Neural cell (in vitro differentiated cells): ENCODE measurements around the gene PACS1. TPM values are rescaled to one million over a fixed set of nuclear protein-coding genes. Genes with fewer than 3 reads are reported as not detected.

ENCODE experiments used
- H2AFZ ChIP-seq: fragments of 200-600, 300-800 bp; sonication (generic), shearing (Covaris generic); 2 replicates; pipeline ENCODE4 v1.6.0; 2014; ENCODE audit warnings: low read depth, mild to moderate bottlenecking, antibody characterized with exemption, low read length, moderate library complexity
- H3F3A ChIP-seq: fragments of 200-600 bp; shearing (Covaris generic); 2 replicates; pipeline ENCODE4 v1.6.1; 2016; ENCODE audit warnings: mild to moderate bottlenecking, moderate library complexity, mixed read lengths, antibody characterized with exemption, low read length; ENCODE audit not compliant: insufficient read depth, poor library complexity, severe bottlenecking
- H3K27ac ChIP-seq: fragments of 200-600, 300-800 bp; sonication (generic), shearing (Covaris generic); 2 replicates; pipeline ENCODE4 v1.5.1; 2014; ENCODE audit warnings: mild to moderate bottlenecking, low read length, moderate library complexity
- H3K27me3 ChIP-seq: fragments of 300-800, 200-600 bp; sonication (generic), shearing (Covaris generic); 2 replicates; pipeline ENCODE4 v1.6.0; 2014; ENCODE audit warnings: mild to moderate bottlenecking, low read depth, low read length, moderate library complexity; ENCODE audit not compliant: insufficient read depth
- H3K36me3 ChIP-seq: fragments of 300-800, 200-600 bp; sonication (generic), shearing (Covaris generic); 2 replicates; pipeline ENCODE4 v1.5.1; 2014; ENCODE audit warnings: mild to moderate bottlenecking, antibody characterized with exemption, low read length, moderate library complexity; ENCODE audit not compliant: insufficient read depth
- H3K4me2 ChIP-seq: fragments of 300-800, 200-600 bp; sonication (generic), shearing (Covaris generic); 2 replicates; pipeline ENCODE4 v1.6.0; 2014; ENCODE audit warnings: mild to moderate bottlenecking, low read length
- H3K4me3 ChIP-seq: fragments of 300-800, 200-600 bp; sonication (generic), shearing (Covaris generic); 2 replicates; pipeline ENCODE4 v1.5.1; 2014; ENCODE audit warnings: mild to moderate bottlenecking, low read length, moderate library complexity
- H3K79me2 ChIP-seq: fragments of 200-600 bp; shearing (Covaris generic); replicated peaks from 2 replicates; pipeline ENCODE4 v1.6.0; 2014; ENCODE audit warnings: mild to moderate bottlenecking, low read length, moderate library complexity; ENCODE audit not compliant: insufficient read depth
- H3K9ac ChIP-seq: fragments of 300-800, 200-600 bp; sonication (generic), shearing (Covaris generic); 2 replicates; pipeline ENCODE4 v1.6.1; 2016; ENCODE audit warnings: mild to moderate bottlenecking, low read length, mixed read lengths
- H3K9me2 ChIP-seq: fragments of 200-600 bp; shearing (Covaris generic); 2 replicates; pipeline ENCODE4 v1.6.1; 2016; ENCODE audit warnings: mild to moderate bottlenecking, low read length, mixed read lengths; ENCODE audit not compliant: insufficient read depth
- H3K9me3 ChIP-seq: fragments of 200-600, 300-800 bp; sonication (generic), shearing (Covaris generic); 2 replicates; pipeline ENCODE4 v1.6.1; 2016; ENCODE audit warnings: mild to moderate bottlenecking, mixed run types, low read length, moderate library complexity, mixed read lengths
- H4K20me1 ChIP-seq: fragments of 200-600 bp; shearing (Covaris generic); 2 replicates; pipeline ENCODE4 v1.6.1; 2016; ENCODE audit warnings: mild to moderate bottlenecking, mixed run types; ENCODE audit not compliant: insufficient read depth
- CTCF ChIP-seq: fragments of 450-650 bp; IDR thresholded peaks from 2 replicates; pipeline ENCODE4 v1.5.1; 2014; ENCODE audit warnings: antibody characterized with exemption, mild to moderate bottlenecking, moderate library complexity; ENCODE audit not compliant: poor library complexity, severe bottlenecking
- EP300 ChIP-seq: fragments of 450-650 bp; conservative IDR thresholded peaks from 2 replicates; pipeline ENCODE4 v1.6.1; 2014; ENCODE audit warnings: antibody characterized with exemption, mild to moderate bottlenecking, moderate library complexity; ENCODE audit not compliant: poor library complexity, severe bottlenecking
- EZH2 ChIP-seq: fragments of 200-600, 300-800 bp; shearing (Covaris generic), sonication (generic); IDR thresholded peaks from 2 replicates; pipeline ENCODE4 v1.6.1; 2014; ENCODE audit warnings: antibody characterized with exemption, low read length, borderline replicate concordance, mild to moderate bottlenecking; ENCODE audit not compliant: insufficient read depth, poor library complexity, severe bottlenecking
- MXI1 ChIP-seq: fragments of 450-650 bp; conservative IDR thresholded peaks from 2 replicates; pipeline ENCODE4 v1.6.1; 2014; ENCODE audit warnings: antibody characterized with exemption, mild to moderate bottlenecking; ENCODE audit not compliant: poor library complexity, severe bottlenecking
- POLR2AphosphoS5 ChIP-seq: IDR thresholded peaks from 2 replicates; pipeline ENCODE4 v1.6.1; 2012
- RAD21 ChIP-seq: fragments of 450-650 bp; conservative IDR thresholded peaks from 2 replicates; pipeline ENCODE4 v1.6.1; 2014; ENCODE audit warnings: antibody characterized with exemption, mild to moderate bottlenecking, moderate library complexity
- SMC3 ChIP-seq: fragments of 450-650 bp; conservative IDR thresholded peaks from 2 replicates; pipeline ENCODE4 v1.6.1; 2014; ENCODE audit warnings: antibody characterized with exemption, mild to moderate bottlenecking, moderate library complexity; ENCODE audit not compliant: poor library complexity
- TAF1 ChIP-seq: IDR thresholded peaks from 2 replicates; pipeline ENCODE4 v1.6.1; 2012; ENCODE audit warnings: low read depth
- polyA plus RNA-seq: library from polyadenylated mRNA; depleted of rRNA; stranded (reverse); fragments of >200 nt; gene quantifications from 2 replicates; pipeline ENCODE4 v1.2.3, GENCODE V29; 2014
- TF ChIP-seq, protein P1 (sequence below): IDR thresholded peaks from 2 replicates; pipeline ENCODE4 v1.6.1; 2012; ENCODE audit warnings: borderline replicate concordance

Gene PACS1
- polyA plus RNA-seq, 1 donor from 2014 or later = 14.4 TPM

DNA sequence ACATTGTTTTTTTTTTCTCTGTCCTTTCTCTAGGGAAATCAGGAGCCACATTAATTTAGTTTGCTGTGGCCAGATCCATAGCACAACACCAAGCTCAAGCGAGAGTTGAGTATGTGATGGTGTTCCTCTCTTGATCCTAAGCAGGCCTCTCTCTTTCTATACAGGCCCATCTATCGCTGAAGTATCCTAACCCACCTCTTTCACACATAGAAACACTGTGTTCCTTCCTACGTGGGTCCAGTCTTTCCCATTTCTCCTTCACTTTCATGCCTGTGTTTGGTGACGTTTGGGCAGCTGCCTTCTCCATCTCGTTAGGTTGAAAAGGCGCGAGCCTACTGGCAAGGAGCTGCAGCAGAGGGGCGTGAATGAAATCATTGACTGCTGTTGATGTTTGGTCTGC, 2.4 kb downstream of the PACS1 start:
- no peak overlapping the region for H2AFZ ChIP-seq
- H3K4me2 ChIP-seq = no peak overlapping the region
- no peaks in the 10 kb centered on the region for H3K9me3 ChIP-seq
- no peaks in the 10 kb centered on the region for H4K20me1 ChIP-seq
- H3F3A ChIP-seq = peaks cover 4% of the 10 kb centered on the region
- H3K36me3 ChIP-seq = peaks cover 10% of the 10 kb centered on the region
- no peak overlapping the region for H3K27ac ChIP-seq
- no peaks in the 10 kb centered on the region for H3K9me2 ChIP-seq
- TF ChIP-seq CTCF (no peak), POLR2AphosphoS5 (no peak), EP300 (no peak)
- TF ChIP-seq, protein P1, sequence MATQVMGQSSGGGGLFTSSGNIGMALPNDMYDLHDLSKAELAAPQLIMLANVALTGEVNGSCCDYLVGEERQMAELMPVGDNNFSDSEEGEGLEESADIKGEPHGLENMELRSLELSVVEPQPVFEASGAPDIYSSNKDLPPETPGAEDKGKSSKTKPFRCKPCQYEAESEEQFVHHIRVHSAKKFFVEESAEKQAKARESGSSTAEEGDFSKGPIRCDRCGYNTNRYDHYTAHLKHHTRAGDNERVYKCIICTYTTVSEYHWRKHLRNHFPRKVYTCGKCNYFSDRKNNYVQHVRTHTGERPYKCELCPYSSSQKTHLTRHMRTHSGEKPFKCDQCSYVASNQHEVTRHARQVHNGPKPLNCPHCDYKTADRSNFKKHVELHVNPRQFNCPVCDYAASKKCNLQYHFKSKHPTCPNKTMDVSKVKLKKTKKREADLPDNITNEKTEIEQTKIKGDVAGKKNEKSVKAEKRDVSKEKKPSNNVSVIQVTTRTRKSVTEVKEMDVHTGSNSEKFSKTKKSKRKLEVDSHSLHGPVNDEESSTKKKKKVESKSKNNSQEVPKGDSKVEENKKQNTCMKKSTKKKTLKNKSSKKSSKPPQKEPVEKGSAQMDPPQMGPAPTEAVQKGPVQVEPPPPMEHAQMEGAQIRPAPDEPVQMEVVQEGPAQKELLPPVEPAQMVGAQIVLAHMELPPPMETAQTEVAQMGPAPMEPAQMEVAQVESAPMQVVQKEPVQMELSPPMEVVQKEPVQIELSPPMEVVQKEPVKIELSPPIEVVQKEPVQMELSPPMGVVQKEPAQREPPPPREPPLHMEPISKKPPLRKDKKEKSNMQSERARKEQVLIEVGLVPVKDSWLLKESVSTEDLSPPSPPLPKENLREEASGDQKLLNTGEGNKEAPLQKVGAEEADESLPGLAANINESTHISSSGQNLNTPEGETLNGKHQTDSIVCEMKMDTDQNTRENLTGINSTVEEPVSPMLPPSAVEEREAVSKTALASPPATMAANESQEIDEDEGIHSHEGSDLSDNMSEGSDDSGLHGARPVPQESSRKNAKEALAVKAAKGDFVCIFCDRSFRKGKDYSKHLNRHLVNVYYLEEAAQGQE = no peak
- H3K4me3 ChIP-seq = peak overlapping the region; percentile 87
- H3K79me2 ChIP-seq = peaks cover 24% of the 10 kb centered on the region
- H3K9ac ChIP-seq = no peak overlapping the region
- H3K27me3 ChIP-seq = no peaks in the 10 kb centered on the region

DNA sequence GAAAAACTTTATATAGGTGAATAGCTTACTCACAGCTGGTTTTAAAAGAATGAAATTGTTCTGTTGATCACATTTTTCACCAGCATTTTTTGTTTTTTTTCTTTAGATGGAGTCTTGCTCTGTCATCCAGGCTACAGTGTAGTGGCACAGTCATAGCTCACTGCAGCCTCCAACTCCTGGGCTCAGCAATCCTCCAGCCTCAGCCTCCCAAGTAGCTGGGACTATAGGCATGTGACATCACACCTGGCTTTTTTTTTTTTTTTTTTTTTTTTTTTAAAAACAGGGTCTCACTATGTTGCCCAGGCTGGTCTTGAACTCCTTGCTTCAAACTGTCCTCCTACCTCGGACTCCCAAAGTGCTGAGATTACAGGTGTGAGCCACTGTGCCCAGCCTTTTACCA, 3.6 kb downstream of the PACS1 start:
- no peak overlapping the region for H3K4me3 ChIP-seq
- H3K4me2 ChIP-seq = no peak overlapping the region
- H3K27ac ChIP-seq = no peak overlapping the region
- H3K9me2 ChIP-seq = no peaks in the 10 kb centered on the region
- TF ChIP-seq, protein P1 = no peak
- no peak for TF ChIP-seq MXI1
- no peak for TF ChIP-seq SMC3
- no peak for TF ChIP-seq EZH2
- TF ChIP-seq EP300 = no peak
- TF ChIP-seq POLR2AphosphoS5 = no peak
- no peak for TF ChIP-seq TAF1
- TF ChIP-seq CTCF = no peak
- TF ChIP-seq RAD21 = no peak
- no peak overlapping the region for H2AFZ ChIP-seq
- no peaks in the 10 kb centered on the region for H3K27me3 ChIP-seq
- H3K36me3 ChIP-seq = peaks cover 5% of the 10 kb centered on the region
- H3F3A ChIP-seq = peaks cover 4% of the 10 kb centered on the region
- no peaks in the 10 kb centered on the region for H3K9me3 ChIP-seq
- H3K79me2 ChIP-seq = peaks cover 24% of the 10 kb centered on the region
- no peak overlapping the region for H3K9ac ChIP-seq
- no peaks in the 10 kb centered on the region for H4K20me1 ChIP-seq
